Glomerular endothelial cell (primary cell): Measurements from ENCODE around the gene HSDL2. TPM values are rescaled to one million over a fixed set of nuclear protein-coding genes. Genes with fewer than 3 reads are reported as not detected.

Experiments used
- DNase-seq: peaks from one replicate; pipeline ENCODE4 v3.0.0-alpha.2; 2011; ENCODE audit warnings: low read depth, low spot score; ENCODE audit errors: extremely low read depth
- total RNA-seq: library from RNA; depleted of rRNA; stranded (reverse); fragments of >200 nt; gene quantifications from 2 replicates; pipeline ENCODE4 v1.2.3, GENCODE V29; 2015

The HSDL2 gene
- total RNA-seq, 1 donor from 2014 or later, result 21.3 TPM

DNA sequence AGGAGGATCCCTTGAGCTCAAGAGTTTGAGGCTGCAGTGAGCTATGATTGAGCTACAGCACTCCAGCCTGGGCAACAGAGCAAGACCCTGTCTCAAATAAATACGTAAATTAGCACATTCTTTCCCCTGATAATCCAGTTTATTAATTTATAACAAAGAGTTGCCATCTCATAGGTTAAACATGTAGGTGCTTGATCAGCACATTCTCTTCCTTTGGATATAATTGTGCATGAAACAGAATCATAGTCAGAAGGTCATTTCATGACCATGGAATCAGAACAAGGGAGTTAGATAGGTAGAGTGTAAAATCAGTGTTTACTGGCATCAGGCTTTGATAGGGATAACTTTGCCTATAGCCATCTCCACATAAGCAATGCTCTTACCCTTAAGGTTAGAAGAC is 63.7 kb downstream of the HSDL2 start:
- DNase-seq, result no peak

DNA sequence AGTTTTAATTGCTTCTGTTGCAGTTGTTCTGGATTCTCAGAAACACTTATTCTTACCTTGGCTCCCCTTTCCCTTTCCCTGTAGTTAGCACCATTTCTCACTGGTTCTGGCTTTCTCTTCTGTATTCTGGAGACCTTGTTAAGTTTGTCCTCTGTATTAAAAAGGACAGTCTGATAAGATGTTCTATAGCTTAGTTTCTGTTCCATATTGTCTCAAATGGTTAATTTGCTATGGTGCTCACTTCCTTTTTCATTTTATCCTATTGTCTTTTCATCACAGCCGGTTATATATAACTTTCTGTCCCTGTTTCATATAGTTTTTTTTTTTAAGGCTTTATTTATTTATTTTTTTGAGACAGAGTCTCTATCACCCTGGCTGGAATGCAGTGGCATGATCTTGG is 65.3 kb downstream of the HSDL2 start:
- no peak for DNase-seq

DNA sequence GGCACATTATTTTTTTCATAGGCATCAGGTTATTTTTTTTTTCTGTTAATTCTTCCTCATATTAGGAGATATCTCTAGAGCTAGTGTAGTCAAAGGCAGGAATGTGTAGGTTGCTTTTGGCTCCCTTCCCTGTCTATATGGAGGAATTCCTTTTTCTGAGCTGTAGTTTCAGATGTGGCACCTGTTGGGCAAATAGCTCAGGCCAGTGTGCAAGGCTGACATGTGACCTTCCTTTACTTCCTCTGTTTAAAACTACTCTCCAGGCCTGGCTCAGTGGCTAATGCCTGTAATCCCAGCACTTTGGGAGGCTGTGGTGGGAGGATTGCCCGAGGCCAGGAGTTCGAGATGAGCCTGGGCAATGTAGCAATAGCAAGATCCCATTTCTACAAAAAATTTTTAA is 66.2 kb downstream of the HSDL2 start:
- DNase-seq, result no peak

DNA sequence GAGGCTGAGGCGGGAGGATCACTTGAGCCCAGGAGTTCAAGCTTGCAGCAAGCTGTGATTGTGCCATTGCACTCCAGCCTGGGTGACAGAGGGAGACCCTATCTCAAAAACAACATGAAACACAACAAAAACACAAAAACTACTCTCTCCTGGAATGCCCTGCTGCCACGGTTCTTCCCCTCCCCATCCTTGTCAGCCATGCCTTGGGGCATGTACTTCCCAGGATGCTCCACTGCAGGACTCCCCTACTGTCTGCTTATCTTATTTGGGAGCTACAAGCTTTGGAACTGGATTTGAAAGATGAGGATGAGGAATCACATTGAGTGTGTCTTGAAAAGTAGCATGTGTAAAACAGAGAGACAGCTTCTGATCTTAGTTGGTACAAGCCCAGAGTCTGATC is 66.6 kb downstream of the HSDL2 start:
- DNase-seq, result no peak

DNA sequence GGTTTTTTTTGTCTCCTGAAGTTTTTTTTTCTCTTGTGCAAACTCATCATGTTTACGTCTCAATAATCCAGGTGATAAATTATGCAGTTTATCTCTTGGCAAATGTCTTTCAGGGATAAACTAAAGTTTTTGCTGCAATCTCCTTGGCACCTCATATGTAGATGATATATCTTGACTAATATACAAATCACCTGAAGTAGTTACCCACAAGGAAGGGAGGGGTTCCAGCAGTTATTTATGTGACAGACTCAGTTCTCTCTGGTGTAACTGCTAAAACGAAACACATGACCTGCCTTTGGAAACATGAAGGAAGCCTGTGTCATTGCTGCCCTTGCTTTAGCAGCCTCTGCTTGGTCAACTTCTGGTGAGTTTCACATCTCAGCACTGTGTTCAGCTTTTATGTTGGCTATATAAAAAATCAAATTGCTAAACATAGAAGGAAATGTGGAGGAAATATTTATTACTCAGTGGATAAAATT is 67.4 kb downstream of the HSDL2 start:
- no peak for DNase-seq

DNA sequence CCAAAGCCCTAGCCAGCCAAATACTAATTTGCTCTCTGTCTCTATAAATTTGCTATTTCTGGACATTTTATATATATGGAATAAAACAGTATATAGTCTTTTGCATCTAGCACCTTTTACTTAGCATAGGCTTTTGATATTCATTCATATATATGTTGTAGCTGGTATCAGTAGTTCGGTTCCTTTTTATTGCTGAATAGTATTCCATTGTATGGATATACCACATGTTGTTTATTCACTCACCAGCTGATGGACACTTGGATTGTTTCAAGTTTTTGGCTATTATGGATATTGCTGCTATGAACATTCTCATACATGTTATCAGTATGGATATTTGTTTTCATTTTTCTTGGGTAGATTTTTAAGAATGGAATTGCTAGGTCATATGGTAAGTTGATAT is 82.9 kb downstream of the HSDL2 start:
- DNase-seq, result no peak

DNA sequence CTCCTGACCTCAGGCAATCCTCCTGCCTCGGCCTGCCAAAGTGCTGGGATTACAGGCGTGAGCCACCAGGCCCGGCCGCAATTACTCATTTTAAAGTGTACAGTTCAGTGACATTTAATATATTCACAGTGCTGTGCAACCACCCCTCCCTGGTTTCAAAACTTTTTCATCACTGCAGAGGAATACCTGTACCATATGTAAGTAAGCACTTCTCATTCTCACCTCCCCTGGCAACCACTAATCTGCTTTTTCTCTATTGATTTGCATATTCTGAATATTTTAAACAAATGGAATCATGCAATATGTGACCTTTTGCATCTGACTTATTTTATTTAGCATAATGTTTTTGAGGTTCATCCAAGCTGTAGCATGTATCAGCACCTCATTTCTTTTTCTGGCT is 85.4 kb downstream of the HSDL2 start:
- DNase-seq, result no peak

DNA sequence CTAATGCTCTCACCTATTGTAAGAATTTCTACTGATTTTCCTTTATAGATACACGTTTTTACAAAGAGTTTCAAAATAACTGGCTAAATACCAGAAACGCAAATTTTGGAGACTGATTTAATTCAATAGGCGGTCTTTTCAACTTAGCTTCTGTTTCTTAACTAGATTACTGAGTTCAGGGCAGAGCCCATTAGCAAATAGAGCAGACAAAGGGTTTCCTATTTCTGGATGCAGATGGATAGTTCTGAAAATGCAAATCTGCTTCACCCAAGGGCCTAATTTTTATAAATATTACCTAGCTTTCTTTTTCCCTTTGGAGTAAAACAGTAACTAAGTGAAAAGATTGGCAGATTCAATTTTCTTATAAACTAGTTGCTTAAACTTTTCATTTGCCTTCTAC is 93.1 kb downstream of the HSDL2 start:
- DNase-seq, result no peak

DNA sequence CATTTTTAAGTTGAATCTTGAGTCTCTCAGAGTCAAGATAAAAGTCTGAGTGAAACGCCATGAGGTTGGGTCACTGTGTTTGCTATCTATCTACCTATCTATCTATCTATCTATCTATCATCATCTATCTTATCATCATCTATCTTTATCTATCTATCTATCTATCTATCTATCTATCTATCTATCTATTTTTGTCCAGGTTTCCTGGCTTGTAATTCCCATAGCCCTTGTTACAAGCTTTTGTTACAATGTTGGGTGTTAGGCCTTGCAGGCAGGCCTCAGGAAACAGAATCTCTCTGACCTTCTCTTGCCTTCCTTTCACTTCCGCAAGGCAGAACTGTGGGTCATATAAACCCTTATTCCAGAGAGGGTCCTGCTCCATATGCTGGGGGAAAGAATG is 94.1 kb downstream of the HSDL2 start:
- DNase-seq, result no peak

DNA sequence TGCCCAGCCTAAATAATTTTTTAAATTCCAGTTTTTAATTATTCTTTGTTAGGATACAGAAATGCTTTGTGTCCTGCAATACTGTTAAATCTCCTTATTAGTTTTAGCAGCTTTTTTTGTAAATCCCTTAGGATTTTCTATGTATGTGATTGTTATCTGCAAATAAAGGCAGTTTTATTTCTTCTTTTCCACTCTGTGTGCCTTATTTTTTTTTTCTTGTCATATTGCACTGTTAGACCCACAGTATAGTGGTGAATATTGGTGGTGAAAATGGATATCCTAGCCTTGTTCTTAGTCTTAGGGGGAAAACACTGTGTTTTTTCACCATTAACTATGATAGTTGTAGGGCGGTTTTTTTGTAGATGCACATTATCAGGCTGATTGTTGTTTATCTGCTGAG is 95.4 kb downstream of the HSDL2 start:
- DNase-seq, result no peak

DNA sequence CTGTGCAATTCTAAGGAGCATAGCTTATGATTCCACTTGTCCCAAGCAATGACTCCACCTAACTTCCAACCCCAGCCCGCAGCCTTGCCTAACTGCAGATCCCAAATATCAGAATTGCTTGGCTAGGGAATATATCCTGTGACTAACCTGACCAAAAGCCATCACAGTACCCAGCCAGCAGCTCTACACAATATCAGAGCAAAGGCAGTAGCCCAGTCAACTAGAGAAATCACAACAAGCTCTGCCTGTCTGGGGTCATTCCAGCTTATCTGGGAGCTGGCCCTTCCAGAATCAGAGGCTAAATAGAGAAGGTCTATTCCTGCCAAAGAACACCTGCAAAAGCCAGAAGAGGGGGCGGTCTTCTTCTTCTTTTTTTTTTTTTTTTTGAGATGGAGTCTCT is 97.4 kb downstream of the HSDL2 start:
- DNase-seq, result no peak

DNA sequence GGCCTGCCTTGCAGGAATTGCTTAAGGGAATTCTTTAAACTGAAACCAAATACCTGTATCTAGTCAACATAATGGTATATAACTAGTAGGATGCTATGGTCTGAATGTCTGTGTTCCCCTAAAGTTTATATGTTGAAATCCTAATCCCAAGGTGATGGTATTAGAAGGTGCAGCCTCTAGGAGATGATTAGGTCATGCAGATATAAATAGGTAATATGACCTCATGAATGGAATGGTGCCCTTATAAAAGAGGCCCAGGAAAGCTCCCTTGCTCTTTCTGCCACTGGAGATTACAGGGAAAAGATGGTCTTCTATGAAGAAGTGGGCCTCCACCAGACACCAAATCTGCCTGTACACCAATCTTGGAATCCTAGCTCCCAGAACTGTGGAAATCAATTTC is 99.3 kb downstream of the HSDL2 start:
- DNase-seq, result no peak

DNA sequence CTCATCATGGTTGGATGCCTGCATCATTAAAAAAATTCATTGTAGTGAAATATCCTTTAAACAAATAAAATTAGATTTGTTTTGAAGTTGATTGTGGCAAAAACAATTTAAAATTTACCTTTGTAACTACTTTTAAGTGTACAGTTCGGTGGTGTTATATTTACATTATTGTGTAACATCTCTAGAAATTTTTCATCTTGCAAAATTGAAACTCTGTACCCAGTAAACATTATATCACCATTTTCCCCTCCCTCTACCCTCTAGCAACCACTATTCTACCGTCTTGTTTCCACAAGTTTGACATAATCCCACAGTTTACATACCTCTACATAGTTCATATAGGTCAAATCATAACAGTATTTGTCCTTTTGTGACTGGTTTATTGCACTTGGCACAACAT is 104.7 kb downstream of the HSDL2 start:
- DNase-seq, result no peak

DNA sequence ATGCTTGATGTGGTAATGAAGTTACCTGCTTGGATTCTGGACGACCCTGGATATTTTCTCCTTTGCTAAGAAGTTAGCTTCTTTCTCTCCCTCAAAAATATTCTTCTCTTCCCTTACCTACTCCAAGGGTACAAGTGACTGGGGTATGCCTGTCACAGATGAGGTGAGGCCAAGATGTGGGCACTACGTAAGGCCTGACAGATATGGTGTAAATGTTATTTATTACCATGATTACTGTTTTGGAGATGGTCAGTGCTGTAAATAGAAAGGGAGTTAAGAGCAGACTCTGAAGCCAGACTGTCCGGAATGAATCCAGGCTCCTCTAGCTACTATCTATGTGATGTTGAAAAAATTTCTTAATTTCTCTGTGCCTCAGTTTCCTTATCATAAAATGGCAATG is 105.7 kb downstream of the HSDL2 start:
- no peak for DNase-seq

DNA sequence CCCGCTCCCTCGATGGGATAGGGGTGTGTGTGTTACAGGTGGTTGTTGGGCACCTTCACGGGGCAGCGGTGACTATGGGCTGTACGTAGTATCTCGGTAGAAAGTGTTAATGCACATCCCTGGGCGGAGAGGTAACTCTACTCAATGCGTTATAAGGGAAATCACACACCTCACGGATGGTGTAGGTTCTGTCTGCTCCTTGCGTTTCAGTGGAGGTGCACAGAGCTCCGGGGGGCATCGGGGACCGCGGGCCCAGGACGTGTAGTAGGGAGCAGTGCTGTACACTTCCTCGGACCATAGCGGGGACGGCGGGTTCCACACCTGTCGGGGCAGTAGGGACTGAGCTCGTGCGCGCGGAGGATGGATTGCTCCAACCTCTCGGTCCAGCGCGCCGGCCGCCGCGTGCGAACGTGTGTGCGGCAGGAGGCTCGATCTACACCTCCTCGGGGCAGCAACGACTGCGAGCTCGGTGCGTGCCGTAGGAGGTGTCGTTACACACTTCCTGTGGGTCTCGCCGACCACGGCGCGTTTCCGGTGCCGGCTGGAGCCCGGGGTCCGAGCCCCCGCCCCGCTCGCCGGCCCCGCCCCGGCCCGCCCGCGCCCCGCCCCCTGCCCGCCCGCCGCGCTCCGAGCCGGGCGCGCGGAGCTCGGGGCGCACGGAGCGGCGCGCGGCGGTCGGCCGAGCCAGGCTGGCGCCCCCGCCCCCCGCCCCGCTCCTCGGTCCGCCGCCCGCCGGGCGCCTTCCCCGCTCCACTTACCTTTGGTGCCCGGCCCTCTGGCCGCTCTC is 106.5 kb downstream of the HSDL2 start, which contains the start of gene KIAA1958:
Gene KIAA1958, plus strand, starts transcription at position 607 of the 787 bp plus-strand sequence. CDS start 87,254 bp downstream, outside the sequence.
- DNase-seq, result no peak

DNA sequence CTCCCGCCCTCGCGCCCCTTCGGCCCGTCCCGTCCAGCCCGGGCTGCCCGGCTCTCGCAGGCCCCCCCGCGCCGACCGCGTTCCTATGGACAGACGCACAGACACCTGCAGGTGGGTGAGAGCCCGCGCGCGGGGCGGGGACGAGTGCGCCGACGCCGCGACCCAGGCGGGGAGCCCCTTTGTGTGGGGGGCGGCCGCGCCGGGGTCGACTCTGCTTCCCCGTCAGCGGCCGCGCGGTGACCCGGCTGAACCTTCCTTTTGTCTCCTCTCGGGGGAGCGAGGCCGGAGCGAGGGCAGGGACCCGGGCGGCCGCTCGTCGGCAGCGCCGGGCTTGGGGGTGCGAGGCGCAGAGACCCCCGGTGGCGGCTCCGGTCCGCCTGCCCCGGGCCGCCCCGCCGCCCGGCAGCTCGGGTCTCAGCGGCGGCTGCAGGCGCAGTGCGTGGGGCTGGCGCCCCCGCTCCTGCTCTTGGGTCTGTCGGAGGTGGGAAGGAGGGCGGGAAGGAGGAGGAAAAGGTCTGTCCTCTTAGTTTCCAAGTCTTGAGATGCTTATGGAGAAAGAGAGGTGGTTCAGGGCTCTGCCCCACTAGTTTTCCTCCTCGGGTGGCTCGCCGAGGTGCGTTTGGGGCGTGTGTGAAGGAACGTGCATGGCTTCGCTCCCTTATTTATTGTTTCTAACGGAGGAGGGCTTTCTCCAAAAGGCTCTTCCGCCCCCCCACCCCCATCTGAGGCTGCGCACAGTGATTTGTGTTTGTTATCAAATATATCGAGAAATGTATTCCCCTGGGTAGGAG is 107.3 kb downstream of the HSDL2 start:
- DNase-seq, result no peak

DNA sequence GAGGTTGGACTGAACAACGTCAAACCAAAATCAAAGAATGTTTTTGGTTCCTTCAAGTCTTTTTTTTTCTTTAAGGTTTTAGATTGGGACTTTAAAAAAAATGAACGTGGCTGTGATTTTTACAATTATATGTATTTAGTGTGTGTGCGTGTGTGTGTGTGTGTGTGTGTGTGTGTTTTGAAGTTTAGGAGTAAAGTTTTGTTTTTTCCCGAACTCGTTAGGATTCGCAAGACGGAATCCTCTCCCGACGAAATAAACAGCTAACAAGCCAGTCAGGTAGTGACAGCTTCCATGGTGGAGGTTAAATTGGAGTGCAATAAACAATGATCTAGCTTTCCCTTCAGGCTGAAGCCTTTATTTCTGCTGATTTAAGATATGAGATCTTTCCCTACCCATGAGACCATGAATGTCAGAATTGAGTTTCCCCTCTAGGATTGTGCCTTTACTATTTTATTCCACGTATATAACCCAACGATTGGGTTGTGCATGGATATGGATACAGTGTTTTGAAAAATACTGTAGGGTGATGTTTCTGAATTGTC is 108.0 kb downstream of the HSDL2 start:
- DNase-seq, result no peak

DNA sequence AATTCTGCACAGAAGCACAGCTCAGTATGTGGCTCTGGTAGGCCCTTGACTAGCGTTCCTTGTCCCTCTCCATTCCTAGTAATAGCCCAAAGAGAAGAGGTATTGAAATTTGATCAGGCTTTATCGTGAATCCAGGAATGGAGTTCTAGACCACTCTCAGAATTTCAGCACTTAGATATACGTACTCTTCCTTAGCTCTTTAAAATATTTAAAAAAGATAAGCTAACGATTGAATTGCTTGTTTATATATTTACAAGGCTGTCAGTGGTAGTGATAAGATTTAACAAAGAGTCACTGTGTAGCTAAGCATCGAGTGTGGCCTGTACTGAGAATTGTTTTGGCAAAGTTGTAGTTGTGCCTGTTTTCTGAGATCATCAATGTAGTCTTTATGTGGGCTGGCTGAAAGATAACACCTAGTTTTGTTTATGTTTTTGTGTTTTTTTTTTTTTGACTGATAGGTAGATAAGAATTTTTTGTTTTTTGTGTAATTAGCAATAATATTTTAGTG is 109.2 kb downstream of the HSDL2 start:
- no peak for DNase-seq

DNA sequence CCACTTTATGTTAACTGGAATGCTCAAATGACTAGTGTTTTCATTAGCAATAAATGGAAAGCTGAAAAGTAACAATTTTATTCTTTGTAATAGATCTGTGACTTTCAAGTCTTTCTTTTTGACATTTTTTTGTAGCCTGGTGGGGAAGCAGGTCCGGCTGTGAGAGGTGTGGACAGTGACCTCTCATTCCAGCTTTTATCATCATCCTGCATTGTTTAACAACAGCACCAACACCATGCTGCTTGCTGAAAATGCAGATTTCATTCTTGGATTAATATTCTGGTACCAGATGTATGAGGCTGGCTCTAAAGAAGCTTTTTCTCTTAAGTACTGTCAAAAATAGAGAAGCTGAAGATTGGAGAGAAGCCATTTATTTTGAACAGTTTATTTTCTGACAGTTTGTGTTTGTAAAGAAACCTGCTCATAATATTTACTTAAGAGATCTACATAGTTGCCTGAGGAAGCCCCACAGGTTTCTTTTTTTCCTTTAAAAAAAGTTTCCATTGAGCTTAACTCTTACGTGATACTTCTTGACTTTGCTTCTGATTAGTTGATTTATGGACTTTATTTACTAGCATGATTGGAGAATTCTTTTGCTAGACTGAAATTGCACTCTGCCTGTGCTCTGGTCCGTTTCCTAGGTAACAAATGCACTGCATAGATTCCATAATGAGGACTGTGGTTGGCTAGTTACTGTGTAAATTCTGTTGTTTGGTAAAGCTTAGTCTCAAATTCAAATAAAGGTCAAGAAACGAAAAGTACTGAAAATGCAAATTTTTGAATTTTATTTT is 110.2 kb downstream of the HSDL2 start:
- DNase-seq, result no peak

DNA sequence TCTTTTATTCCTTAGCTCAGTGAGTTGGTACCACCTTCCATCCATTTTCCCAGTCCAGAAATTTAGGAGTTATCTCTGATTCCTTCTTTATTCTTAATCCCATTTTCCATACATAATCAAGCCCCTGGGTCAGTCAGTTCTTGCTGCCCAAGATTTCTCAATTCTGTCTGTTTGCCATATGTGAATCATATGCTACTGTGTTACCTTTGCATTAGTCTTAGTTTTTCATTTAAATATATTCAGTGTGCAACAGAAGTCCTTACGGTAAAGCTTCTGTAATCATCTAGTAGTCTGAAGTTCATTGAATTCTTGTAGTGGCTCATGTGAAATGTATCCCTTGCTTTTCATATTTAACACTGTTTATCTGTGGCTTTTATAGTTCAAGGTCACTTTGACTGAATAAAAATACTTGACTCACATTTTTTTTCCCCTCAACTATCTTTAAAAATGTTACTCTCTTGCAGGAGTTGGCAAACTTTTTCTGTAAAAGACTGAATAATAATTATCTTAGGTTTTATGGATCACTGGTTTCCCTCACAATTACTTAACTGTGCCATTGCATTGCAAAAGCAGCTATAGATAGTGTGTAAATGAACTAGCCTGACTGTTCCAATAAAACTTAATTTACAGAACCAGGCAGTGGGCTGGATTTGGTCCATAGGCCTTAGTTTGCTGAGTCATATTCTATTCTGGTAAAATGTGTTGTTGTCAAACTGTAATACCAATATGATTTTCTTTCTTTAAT is 113.7 kb downstream of the HSDL2 start:
- no peak for DNase-seq
